ENCODE results near the gene NT5C2.
"Not testable (repeated sequence)": the region's sequence is repeated elsewhere in the genome, so short reads cannot be mapped to it uniquely, and the experiment has no call there.

DNA sequence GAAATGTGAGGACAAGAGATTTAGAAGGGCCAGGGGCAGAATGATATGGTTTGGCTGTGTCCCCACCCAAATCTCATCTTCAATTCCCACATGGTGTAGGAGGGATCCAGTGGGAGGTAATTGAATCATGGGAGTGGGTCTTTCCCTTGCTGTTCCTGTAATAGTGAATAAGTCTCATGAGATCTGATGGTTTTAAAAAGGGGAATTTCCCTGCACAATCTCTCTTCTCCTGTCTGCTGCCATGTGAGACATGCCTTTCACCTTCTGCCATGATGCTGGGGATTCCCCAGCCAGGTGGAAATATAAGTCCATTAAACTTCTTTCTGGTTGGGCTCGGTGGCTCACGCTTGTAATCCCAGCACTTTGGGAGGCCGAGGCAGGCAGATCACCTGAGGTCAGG, 57.9 kb downstream of the NT5C2 start:
- TF ChIP-seq, protein P1, sequence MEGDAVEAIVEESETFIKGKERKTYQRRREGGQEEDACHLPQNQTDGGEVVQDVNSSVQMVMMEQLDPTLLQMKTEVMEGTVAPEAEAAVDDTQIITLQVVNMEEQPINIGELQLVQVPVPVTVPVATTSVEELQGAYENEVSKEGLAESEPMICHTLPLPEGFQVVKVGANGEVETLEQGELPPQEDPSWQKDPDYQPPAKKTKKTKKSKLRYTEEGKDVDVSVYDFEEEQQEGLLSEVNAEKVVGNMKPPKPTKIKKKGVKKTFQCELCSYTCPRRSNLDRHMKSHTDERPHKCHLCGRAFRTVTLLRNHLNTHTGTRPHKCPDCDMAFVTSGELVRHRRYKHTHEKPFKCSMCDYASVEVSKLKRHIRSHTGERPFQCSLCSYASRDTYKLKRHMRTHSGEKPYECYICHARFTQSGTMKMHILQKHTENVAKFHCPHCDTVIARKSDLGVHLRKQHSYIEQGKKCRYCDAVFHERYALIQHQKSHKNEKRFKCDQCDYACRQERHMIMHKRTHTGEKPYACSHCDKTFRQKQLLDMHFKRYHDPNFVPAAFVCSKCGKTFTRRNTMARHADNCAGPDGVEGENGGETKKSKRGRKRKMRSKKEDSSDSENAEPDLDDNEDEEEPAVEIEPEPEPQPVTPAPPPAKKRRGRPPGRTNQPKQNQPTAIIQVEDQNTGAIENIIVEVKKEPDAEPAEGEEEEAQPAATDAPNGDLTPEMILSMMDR (conservative IDR thresholded peaks at IDR 0.05 in 1 of 2, IDR thresholded peaks at IDR 0.05 in 1 of 2; ENCODE audit: low read depth in 1 of 2, low read length in 2 of 2): not testable (repeated sequence)
- not testable (repeated sequence) for TF ChIP-seq EZH2 (IDR thresholded peaks at IDR 0.05; ENCODE audit: low read length, missing control alignments)

All from fibroblast of lung (primary cell).